ENCODE results near the gene COL19A1. TPM values are rescaled to one million over a fixed set of nuclear protein-coding genes. Genes with fewer than 3 reads are reported as not detected.

COL19A1 gene
- total RNA-seq, 2 experiments from 2014 or later, result not detected

- ChIA-PET CTCF (no interaction called here), POLR2A (no interaction called here)
- DNase-seq, result no peak
- Mint-ChIP-seq H3K4me1 (no peaks in the 10 kb centered on the region), H3K27ac (no peak overlapping the region), H3K27me3 (peaks cover 2% of the 10 kb centered on the region), H3K9me3 (ENCODE audit: low read depth) (no peaks in the 10 kb centered on the region), H3K4me3 (no peak overlapping the region), H3K36me3 (ENCODE audit: low read depth) (no peaks in the 10 kb centered on the region)
- no peak for ATAC-seq
- intact Hi-C loops (cut with DNase I, micrococcal nuclease), result no loop called here
These were observed 318.4 kb downstream of the COL19A1 start for GRCh38 chr6:70184723-70185122.

GRCh38 chr6:70186461-70186860, 320.1 kb downstream of the COL19A1 start:
- POLR2A ChIA-PET, result no interaction called here
- no peak overlapping the region for H3K4me3 Mint-ChIP-seq

GRCh38 chr6:70188202-70188601, 321.8 kb downstream of the COL19A1 start:
- Mint-ChIP-seq H3K4me3 (no peak overlapping the region), H3K27me3 (peaks cover 2% of the 10 kb centered on the region), H3K27ac (no peak overlapping the region), H3K4me1 (no peaks in the 10 kb centered on the region), H3K36me3 (ENCODE audit: low read depth) (no peaks in the 10 kb centered on the region), H3K9me3 (ENCODE audit: low read depth) (no peaks in the 10 kb centered on the region)
- no peak for ATAC-seq
- intact Hi-C loops (cut with DNase I, micrococcal nuclease), result no loop called here
- ChIA-PET POLR2A (no interaction called here), CTCF (no interaction called here)
- DNase-seq, result no peak

More at GRCh38 chr6:70186461-70186860, 320.1 kb downstream of the COL19A1 start:
- intact Hi-C loops (cut with DNase I, micrococcal nuclease), result no loop called here
- CTCF ChIA-PET, result interaction anchor here (0.6 kb wide), 1 partner anchor 1913 kb away, joined by 3 read pairs; no protein-coding TSS in a partner anchor
- Mint-ChIP-seq H3K4me1 (no peaks in the 10 kb centered on the region), H3K27me3 (peaks cover 2% of the 10 kb centered on the region), H3K27ac (no peak overlapping the region), H3K36me3 (ENCODE audit: low read depth) (no peaks in the 10 kb centered on the region), H3K9me3 (ENCODE audit: low read depth) (no peaks in the 10 kb centered on the region)
- ATAC-seq, result no peak
- DNase-seq, result no peak

- Mint-ChIP-seq H3K4me3 (no peak overlapping the region), H3K36me3 (ENCODE audit: low read depth) (no peaks in the 10 kb centered on the region), H3K4me1 (no peaks in the 10 kb centered on the region), H3K27ac (no peak overlapping the region), H3K9me3 (ENCODE audit: low read depth) (no peaks in the 10 kb centered on the region), H3K27me3 (peaks cover 2% of the 10 kb centered on the region)
- intact Hi-C loops (cut with DNase I, micrococcal nuclease), result no loop called here
- POLR2A ChIA-PET, result no interaction called here
- no peak for DNase-seq
- CTCF ChIA-PET, result no interaction called here
- ATAC-seq, result no peak
These were observed 328.1 kb downstream of the COL19A1 start for GRCh38 chr6:70194421-70194820.

DNA sequence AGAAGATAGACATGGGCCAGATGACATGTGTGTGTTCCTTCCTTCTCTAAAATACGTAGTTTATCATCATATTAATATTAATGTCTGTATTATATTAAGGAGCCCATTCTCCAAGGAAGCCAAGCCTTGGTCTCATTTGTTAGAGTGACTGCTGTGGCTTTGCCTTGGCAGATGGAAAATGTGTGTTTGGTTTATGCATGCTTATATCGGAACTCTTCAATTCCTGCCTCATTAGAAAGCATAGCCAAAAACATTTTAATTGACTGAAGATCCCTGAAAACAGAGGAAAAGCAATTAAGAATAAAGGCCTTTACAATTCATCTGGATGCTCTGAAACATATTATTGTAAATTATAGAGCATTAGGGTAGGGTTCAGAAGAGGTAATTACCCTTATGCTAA, 330.2 kb downstream of the COL19A1 start:
- Mint-ChIP-seq H3K27ac (no peak overlapping the region), H3K4me1 (no peaks in the 10 kb centered on the region), H3K27me3 (peaks cover 2% of the 10 kb centered on the region), H3K9me3 (ENCODE audit: low read depth) (no peaks in the 10 kb centered on the region), H3K36me3 (ENCODE audit: low read depth) (no peaks in the 10 kb centered on the region), H3K4me3 (no peak overlapping the region)
- DNase-seq (no peak), ATAC-seq (no peak)
- POLR2A ChIA-PET, result no interaction called here
- CTCF ChIA-PET, result no interaction called here
- intact Hi-C loops (cut with DNase I, micrococcal nuclease), result no loop called here

DNA sequence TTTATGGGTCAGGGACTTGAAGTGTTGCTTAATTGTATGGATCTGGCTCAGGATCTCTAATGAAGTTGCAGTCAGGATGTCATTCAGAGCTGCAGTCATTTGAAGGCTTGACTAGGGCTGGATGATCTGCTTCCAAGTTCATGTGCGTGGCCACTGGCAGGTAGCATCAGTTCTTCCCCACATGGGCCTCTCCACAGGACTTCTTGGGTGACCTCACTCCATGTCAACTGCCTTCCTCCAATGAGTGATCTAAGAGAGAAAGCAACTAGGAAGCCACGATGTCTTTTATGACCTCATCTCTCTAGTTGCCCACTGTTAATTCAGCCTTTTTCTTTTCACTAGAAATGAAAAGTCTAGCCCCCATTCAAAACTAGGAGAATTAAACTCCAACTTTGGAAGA, 332.4 kb downstream of the COL19A1 start:
- POLR2A ChIA-PET, result no interaction called here
- H3K27ac Mint-ChIP-seq, result no peak overlapping the region
- no peaks in the 10 kb centered on the region for H3K36me3 Mint-ChIP-seq (ENCODE audit: low read depth)
- no peaks in the 10 kb centered on the region for H3K4me1 Mint-ChIP-seq
- CTCF ChIA-PET, result no interaction called here
- no peak overlapping the region for H3K4me3 Mint-ChIP-seq
- no peak for DNase-seq
- H3K9me3 Mint-ChIP-seq (ENCODE audit: low read depth), result no peaks in the 10 kb centered on the region
- H3K27me3 Mint-ChIP-seq, result no peaks in the 10 kb centered on the region
- ATAC-seq, result no peak
- intact Hi-C loops (cut with DNase I, micrococcal nuclease), result no loop called here

GRCh38 chr6:70208235-70208790, 342.0 kb downstream of the COL19A1 start:
- Mint-ChIP-seq H3K27me3 (peaks cover 2% of the 10 kb centered on the region), H3K4me3 (no peak overlapping the region), H3K9me3 (ENCODE audit: low read depth) (no peaks in the 10 kb centered on the region), H3K27ac (no peak overlapping the region), H3K4me1 (no peaks in the 10 kb centered on the region), H3K36me3 (ENCODE audit: low read depth) (no peaks in the 10 kb centered on the region)
- no peak for DNase-seq
- intact Hi-C loops (cut with DNase I, micrococcal nuclease), result no loop called here
- ChIA-PET POLR2A (no interaction called here), CTCF (interaction anchor here (0.7 to 1.4 kb wide), 2 partner anchors 13 to 37 kb away, joined by 3 to 6 read pairs; no protein-coding TSS in a partner anchor)
- ATAC-seq, result no peak

DNA sequence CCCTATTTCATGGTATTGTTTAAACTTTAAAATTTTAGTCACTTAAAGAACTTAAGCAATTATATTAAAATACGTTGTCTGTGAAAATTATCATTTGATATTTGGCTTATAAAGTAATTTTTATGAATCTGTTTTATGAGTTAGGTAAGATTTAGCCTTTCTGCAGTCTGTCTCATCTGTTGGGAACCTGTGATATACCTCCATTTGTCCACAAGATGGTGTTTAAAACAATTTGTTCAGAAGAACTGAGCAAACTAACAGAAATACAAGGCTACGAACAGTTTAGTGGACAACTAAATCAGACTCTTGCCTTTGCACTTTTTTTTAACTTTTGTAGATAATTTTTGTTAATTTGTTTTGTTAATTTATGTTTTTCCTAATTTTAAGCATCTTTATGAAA, 344.1 kb downstream of the COL19A1 start:
- Mint-ChIP-seq H3K9me3 (ENCODE audit: low read depth) (no peaks in the 10 kb centered on the region), H3K27ac (no peak overlapping the region), H3K27me3 (peaks cover 2% of the 10 kb centered on the region), H3K4me1 (no peaks in the 10 kb centered on the region), H3K4me3 (no peak overlapping the region), H3K36me3 (ENCODE audit: low read depth) (no peaks in the 10 kb centered on the region)
- POLR2A ChIA-PET, result no interaction called here
- DNase-seq (no peak), ATAC-seq (no peak)
- intact Hi-C loops (cut with DNase I, micrococcal nuclease), result no loop called here
- CTCF ChIA-PET, result interaction anchor here (2.5 kb wide), 1 partner anchor 11 kb away, joined by 16 read pairs; no protein-coding TSS in a partner anchor

DNA sequence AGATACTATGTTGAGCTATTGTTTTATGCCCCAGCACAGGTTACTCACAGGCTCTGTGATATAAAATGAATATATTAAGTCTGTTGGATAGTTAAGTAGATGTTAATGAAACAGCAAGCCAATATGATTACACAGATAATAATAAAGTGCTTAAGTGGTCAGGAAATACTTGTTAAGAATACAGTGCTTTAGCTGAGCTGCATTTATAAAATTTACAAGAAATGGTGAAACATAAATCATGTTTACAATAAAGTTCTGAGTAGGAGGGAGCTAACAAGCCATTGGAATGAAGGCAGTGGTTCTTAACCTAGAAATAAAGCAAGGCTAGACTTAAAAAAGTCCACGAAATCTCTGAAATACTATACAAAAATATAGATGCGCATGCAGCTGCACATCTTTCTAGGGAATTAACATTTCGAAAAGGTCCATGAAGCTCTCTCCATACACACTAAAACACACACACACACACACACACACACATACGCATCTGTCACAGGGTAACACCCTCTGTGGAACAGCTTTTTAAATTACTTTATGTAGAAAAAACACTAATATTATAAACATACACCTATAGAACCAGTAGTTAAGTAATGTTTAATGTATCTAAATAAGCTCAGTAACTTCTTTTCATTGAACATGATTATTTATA, 349.2 kb downstream of the COL19A1 start:
- POLR2A ChIA-PET, result no interaction called here
- no peak for DNase-seq
- intact Hi-C loops (cut with DNase I, micrococcal nuclease), result no loop called here
- H3K36me3 Mint-ChIP-seq (ENCODE audit: low read depth), result no peaks in the 10 kb centered on the region
- no peak overlapping the region for H3K27ac Mint-ChIP-seq
- CTCF ChIA-PET, result interaction anchor here (0.5 to 1.8 kb wide), 8 partner anchors 8 to 156 kb away, joined by 3 to 5 read pairs (median 4); no protein-coding TSS in a partner anchor
- peaks cover 2% of the 10 kb centered on the region for H3K27me3 Mint-ChIP-seq
- ATAC-seq, result no peak
- H3K4me1 Mint-ChIP-seq, result no peaks in the 10 kb centered on the region
- no peak overlapping the region for H3K4me3 Mint-ChIP-seq
- H3K9me3 Mint-ChIP-seq (ENCODE audit: low read depth), result no peaks in the 10 kb centered on the region

DNA sequence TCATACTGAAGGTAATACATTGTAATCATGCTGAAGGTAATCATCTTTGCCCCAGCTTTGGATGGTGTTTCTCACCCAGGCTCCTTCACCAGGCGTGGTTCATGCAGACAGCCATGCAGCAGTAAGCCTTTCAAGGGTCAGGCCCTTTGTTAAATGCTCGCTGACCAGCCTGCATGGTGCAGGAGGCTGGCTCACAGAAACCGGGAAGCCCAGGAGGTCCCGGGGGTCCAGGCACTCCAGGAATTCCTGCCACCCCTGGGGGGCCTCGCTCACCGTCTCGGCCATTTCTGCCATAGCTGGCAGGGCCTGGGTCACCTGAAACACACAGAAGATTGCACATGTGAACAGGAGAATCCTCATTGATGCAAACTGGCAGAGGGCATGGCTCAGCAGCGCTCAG, 350.4 kb downstream of the COL19A1 start:
- Mint-ChIP-seq H3K4me1 (no peaks in the 10 kb centered on the region), H3K27me3 (peaks cover 2% of the 10 kb centered on the region), H3K9me3 (ENCODE audit: low read depth) (no peaks in the 10 kb centered on the region), H3K27ac (no peak overlapping the region), H3K4me3 (no peak overlapping the region), H3K36me3 (ENCODE audit: low read depth) (no peaks in the 10 kb centered on the region)
- DNase-seq (no peak), ATAC-seq (no peak)
- ChIA-PET CTCF (interaction anchor here (0.6 to 1.5 kb wide), 2 partner anchors 23 to 544 kb away, joined by 3 to 4 read pairs; no protein-coding TSS in a partner anchor), POLR2A (no interaction called here)
- intact Hi-C loops (cut with DNase I, micrococcal nuclease), result no loop called here

DNA sequence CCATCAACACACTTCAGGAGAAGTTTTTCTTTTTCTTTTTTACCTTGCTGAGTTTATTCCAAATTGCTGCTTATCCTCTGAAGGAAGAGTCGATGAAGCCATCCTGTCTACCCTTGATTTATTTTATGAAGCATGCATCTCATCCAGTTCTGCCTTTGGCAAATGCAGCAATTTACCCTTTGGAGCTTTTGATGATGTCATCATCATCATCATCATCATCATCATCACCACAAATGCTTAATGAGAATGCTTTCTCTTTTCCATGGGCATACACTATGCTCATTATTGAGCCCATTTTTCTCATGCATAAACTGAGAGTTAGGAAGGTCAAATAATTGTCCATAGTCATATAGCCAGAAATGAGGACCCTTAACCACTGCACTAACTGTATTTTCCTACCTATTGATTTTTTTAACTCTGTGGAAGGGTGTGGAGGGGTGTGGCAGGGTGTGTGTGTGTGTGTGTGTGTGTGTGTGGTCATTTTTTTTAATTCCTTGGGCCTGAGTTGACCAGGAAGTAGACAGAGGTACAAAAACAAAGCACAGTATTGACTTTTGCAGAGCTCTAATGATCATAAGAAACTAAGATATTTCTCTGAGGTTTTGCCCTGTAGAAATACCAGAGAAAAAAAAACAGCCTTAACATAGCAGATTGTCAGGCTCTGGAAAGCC, 353.7 kb downstream of the COL19A1 start:
- no peaks in the 10 kb centered on the region for H3K9me3 Mint-ChIP-seq (ENCODE audit: low read depth)
- CTCF ChIA-PET, result interaction anchor here (0.6 to 4.1 kb wide), 10 partner anchors 8 to 723 kb away, joined by 3 to 59 read pairs (median 8); no protein-coding TSS in a partner anchor
- no peak overlapping the region for H3K27ac Mint-ChIP-seq

More for the DNA sequence above, 353.7 kb downstream of the COL19A1 start:
- Mint-ChIP-seq H3K4me1 (no peaks in the 10 kb centered on the region), H3K36me3 (ENCODE audit: low read depth) (no peaks in the 10 kb centered on the region), H3K27me3 (peaks cover 5% of the 10 kb centered on the region), H3K4me3 (no peak overlapping the region)
- POLR2A ChIA-PET, result no interaction called here
- no peak for DNase-seq
- ATAC-seq, result no peak
- intact Hi-C loops (cut with DNase I, micrococcal nuclease), result loop anchor here (2.0 to 5.0 kb wide), 5 partner anchors 89 to 792 kb away; partner anchors contain the start of gene B3GAT2 (in 1 of the 2)
